GM18508 (cell line): ENCODE measurements around the gene TRIO.

Experiments
- ATAC-seq: cut with Tn5 transposase; IDR thresholded peaks from one replicate; pipeline ENCODE4 v1.9.1; 2021; ENCODE audit warnings: moderate number of reproducible peaks; ENCODE audit not compliant: insufficient read depth, unreplicated experiment

Gene TRIO

GRCh38 chr5:14181299-14181968, 38.3 kb downstream of the TRIO start:
- no peak for ATAC-seq

GRCh38 chr5:14182761-14183160, 39.6 kb downstream of the TRIO start:
- no peak for ATAC-seq

- ATAC-seq: no peak
These were observed 40.2 kb downstream of the TRIO start for GRCh38 chr5:14183187-14183939.

- no peak for ATAC-seq
These were observed 40.9 kb downstream of the TRIO start for GRCh38 chr5:14184082-14184481.

GRCh38 chr5:14184725-14185124, 41.6 kb downstream of the TRIO start:
- no peak for ATAC-seq

- no peak for ATAC-seq
These were observed 42.4 kb downstream of the TRIO start for GRCh38 chr5:14185326-14186058.

GRCh38 chr5:14186059-14186830, 43.1 kb downstream of the TRIO start:
- no peak for ATAC-seq

- no peak for ATAC-seq
These were observed 44.0 kb downstream of the TRIO start for GRCh38 chr5:14187157-14187556.

- ATAC-seq: no peak
These were observed 44.5 kb downstream of the TRIO start for GRCh38 chr5:14187660-14188059.

GRCh38 chr5:14188778-14189177, 45.6 kb downstream of the TRIO start:
- no peak for ATAC-seq

- no peak for ATAC-seq
These were observed 46.5 kb downstream of the TRIO start for GRCh38 chr5:14189680-14190079.

GRCh38 chr5:14190194-14191164, 47.3 kb downstream of the TRIO start:
- ATAC-seq: no peak

GRCh38 chr5:14191325-14191724, 48.2 kb downstream of the TRIO start:
- no peak for ATAC-seq

GRCh38 chr5:14193496-14193895, 50.4 kb downstream of the TRIO start:
- no peak for ATAC-seq

GRCh38 chr5:14195588-14195987, 52.4 kb downstream of the TRIO start:
- ATAC-seq: no peak

- no peak for ATAC-seq
These were observed 53.9 kb downstream of the TRIO start for GRCh38 chr5:14197056-14197455.

- ATAC-seq: no peak
These were observed 56.8 kb downstream of the TRIO start for GRCh38 chr5:14199902-14200301.

GRCh38 chr5:14200312-14200990, 57.3 kb downstream of the TRIO start:
- no peak for ATAC-seq
